Erythroblast (primary cell): ENCODE results near the gene BABAM2.

Experiments used
- GATA1 ChIP-seq: IDR thresholded peaks from 2 replicates; pipeline ENCODE4 v1.6.1; 2011; ENCODE audit warnings: low read depth, mild to moderate bottlenecking, control low read depth, low read length, moderate library complexity
- POLR2A ChIP-seq: IDR thresholded peaks from 2 replicates; pipeline ENCODE4 v1.6.1; 2011; ENCODE audit warnings: mild to moderate bottlenecking, low read length

DNA sequence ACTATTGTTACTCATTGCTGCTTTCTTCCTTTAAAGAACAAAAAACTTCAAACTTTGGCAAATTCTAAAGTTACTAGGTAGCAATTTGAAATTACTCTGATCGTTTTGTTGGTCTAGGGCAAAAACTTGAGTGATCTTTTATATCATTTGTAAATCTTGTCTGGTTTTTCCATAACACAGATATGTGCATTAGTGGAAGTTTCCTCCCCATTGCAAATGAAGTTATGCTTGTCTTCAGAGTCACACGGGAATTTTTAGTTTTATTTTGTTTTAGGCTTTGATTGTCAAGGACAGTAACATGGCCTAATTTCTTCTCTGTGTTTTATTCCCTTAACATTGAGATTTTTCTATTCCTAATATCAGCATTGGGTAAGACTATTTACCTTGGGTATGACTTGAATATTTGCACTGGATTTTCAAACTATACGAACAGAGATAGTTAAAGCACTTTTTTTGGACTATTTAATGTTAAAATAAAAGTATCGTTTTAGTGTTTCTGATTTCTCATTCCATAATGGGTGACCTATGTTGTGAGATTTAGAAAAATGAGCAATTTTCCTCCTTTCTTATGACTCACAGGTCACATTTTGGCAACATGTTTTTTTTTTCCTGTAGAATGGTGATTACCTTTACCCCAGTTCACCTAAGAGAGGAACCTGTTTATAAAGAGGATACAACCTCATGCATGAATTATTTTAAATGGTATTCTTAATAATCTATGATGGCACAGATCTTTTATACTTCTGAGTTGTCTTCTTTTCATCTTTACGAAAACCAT, 65.0 kb downstream of the BABAM2 start:
- TF ChIP-seq POLR2A (no peak), GATA1 (no peak)
